Measurements from ENCODE around the gene FXYD2.
A peak's percentile ranks its signal among the peaks of the same experiment; 100 is the strongest.
"Not testable (repeated sequence)": the region's sequence is repeated elsewhere in the genome, so short reads cannot be mapped to it uniquely, and the experiment has no call there.

The FXYD2 gene

DNA sequence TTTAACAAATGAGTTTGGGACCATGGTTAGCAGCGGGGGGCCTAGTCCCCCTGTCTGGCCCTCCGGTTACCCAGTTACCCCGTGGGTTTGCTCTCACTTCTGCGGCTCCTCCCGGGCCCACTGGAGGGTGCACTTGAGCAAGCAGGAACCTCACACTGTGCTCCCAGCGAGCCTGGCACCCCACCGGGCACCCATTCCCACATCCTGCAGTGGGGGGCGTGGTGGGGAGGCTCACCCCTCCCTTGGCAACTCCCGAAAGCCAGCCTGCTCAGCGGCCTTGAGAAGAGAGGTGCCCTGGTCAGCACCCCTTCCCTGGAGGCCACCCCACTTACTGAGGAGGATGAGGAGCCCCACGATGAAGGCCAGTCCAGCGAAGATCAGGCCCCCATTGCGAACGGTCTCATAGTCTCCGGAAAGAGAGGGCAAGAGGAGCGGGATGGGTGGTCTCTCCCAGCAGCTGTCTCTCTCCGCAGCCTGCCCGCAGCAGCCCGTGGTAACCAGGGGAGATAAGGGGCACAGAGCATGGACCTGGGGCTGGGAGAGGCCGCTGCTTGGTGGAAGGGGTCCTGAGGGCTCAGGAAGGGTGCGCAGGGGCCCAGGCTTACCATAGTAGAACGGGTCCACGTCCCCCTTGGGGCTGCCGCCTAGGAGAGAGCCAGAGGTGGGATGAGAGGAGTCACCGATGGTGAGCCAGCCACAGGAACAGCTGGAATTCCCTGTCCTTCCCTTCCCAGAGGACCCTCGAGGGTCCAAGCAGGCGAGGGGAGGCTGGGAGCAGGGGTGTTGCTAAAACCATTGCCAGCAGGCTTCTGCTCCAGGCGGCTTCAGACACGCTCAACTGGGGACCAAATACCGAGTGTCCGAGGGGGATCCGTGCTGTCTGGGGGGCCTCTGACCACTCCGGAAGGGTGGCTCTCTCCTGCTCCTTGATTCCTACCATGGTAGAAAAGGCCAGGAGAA lies 2.2 kb downstream of the FXYD2 start:
- DNase-seq (ENCODE audit: low read depth in 2 of 2, low spot score in 1 of 2) = no peak

DNA sequence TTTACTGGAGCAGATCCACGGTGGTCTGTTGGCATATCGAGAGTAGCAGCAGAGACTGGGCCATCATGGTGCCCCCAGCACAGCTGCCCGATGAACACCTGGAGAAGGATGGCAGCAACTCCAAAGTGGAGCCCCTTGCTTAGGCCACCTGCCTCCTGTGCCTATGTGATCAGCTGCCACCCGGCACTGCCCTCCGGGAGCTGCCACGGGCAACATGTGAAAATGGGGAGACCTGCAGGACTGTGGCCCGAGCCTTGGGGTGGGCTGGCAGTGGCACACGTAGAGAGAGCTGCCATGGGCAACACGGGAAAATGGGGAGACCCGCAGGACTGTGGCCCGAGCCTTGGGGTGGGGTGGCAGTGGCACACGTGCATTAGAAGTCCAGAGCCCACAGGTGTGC lies 3.1 kb downstream of the FXYD2 start:
- no peak for DNase-seq (ENCODE audit: low read depth in 2 of 2, low spot score in 1 of 2)

DNA sequence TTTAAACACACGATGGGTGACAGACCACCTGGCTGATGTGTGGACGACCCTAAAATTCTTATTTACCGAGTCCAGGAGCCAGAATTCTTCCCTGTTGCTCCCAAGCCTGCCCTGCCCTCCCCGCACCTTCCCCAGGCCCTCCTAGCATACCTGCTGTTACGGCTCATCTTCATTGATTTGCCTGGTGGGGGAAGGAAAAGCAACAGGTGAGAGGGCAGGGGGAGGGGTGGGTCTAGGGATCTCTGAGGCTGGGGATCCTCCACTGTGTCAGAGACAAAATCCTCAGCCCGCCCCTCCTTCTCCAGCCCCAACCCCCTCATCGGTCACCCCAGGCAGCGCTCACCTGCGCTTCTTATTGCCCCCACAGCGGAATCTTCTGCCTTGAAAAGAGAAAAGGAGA lies 4.0 kb downstream of the FXYD2 start:
- no peak for DNase-seq (ENCODE audit: low read depth in 2 of 2, low spot score in 1 of 2)

DNA sequence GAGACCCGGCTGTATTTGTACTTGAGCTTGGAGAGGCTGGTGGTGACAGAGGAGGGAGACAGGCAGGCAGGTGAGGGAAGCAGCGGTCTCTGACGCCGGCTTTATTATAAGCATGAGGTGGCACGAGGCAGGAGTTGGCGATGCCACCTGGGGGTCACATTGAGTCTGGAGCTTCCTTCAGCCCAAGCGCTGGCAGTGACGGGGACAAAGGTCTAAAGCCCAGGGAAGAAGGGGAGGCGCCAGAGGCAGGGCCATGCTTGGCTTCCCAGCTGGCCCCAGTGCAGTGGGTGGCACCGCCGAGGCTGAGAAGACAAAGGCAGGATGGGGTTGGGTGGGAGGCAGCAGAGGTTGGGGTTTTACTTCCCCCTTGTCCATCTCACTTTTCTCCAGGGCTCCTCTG lies 4.5 kb downstream of the FXYD2 start:
- DNase-seq (ENCODE audit: low read depth in 2 of 2, low spot score in 1 of 2) = no peak

DNA sequence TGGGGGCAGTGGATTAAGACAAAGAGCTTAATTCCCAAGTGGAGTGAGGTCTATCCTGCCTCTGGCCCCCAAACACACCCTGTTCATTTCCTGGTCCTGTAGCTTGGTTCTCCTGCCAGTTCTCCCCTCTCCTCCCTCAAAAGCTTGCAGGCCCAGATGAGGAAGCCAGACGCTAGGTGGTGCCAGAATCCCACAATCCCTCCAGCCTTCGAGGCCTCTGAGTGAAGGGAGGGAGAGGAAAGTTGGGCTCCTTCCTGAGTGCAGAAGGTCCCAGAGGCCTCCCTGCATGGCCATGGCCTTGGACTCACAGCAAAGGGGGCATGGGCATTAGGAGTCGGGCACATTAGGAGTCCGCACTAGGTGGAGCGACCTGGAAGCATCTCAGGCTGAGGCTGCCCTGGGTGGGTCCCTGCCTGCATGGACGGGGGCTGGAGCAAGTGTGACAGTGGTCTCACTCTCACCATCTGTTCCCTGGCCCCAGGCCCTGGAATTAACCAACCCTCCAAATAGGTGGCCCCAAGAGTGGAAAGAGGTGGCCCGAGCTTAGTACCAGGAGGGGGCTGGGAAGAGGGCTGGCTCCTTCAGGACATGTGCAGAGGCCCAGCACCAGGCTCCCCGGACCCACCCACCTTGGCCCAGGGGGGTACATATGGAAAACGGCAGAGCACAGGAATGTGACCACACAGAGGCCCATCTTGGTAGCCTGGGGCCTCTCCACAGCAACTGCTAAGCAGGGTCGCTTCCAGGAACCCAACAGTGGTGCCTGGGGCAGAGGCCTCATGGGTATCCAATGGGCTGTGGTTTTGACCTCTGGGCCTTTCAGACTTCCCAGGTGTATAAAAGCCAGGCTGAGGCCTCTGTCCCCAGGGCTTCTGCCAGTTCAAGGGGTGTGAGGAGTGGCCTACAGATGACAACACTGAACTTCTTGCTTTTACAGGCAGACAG lies 5.2 kb downstream of the FXYD2 start:
- no peak for DNase-seq (ENCODE audit: low read depth in 2 of 2, low spot score in 1 of 2)

DNA sequence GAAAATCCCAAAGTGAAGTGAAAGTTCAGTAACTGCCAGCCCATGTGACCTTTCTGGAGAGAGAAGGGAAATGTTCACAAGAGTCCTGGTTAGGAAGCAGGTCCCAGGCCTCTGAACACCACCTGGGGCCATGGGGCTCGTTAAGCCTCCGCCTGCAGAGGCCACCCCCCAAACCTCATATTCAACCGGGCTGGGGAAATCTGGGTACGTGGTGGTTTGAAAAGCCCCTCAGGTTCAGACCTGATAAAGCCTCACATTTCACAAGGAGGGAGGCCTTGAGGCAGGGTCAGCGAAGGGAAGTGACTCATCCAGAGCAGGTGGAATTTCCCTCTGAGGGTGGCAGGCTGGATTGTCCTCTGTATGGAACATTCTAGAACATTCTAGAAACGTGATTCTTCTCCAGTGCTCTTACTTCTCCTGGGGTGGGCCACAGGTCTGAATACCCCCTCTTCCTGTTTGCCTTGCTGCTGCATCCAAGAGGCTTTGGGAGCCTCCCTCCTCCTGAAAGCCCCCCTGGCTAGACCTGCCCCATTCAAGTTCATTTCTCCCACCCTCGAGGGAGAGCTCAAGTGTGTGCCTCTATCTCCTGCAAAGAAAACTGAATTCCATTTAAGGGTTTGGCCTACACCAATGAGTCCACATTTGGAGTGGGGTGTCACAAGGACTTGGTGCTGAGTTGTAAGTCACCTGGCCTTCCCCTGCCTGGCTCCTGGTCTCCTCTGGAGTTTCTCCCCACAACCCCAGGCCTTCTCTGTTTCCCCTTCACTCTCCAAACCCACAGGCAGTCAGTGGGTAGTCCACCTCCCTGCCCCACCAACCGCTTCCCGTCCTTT lies 6.3 kb downstream of the FXYD2 start:
- DNase-seq (ENCODE audit: low read depth in 2 of 2, low spot score in 1 of 2) = no peak

DNA sequence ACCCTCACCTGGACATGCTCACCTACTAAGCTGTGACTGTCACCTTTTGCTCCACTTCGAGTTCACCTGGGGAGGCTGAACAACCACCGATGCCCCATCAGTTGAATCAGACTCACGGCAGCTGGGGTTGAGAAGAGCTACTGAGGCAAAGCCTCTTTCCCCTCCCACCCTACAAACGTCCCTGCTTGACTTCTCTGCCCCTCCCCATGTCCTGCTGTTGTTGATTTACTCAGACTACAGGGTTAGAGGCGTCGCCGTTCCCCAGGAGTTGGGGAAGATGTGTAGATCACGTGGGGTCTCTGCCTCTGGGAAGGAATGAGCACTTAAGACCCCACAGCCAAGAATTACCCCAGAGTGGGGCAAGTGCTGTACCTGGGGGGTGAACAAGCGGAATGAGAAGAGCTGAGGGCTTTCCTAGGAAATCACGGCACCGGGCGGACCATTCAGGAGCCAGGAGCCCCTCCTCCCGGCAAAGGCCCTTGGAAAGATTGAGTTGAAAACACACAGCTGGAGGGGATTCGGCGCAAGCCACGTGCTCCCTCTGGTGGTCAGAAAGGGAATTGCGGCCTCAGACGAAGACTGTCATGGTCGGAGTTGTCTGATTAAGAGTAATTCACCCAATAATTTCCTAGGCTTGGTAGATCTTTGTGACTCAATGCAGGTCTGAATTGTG lies 7.0 kb downstream of the FXYD2 start:
- DNase-seq (ENCODE audit: low read depth in 2 of 2, low spot score in 1 of 2) = peak; percentile 78

DNA sequence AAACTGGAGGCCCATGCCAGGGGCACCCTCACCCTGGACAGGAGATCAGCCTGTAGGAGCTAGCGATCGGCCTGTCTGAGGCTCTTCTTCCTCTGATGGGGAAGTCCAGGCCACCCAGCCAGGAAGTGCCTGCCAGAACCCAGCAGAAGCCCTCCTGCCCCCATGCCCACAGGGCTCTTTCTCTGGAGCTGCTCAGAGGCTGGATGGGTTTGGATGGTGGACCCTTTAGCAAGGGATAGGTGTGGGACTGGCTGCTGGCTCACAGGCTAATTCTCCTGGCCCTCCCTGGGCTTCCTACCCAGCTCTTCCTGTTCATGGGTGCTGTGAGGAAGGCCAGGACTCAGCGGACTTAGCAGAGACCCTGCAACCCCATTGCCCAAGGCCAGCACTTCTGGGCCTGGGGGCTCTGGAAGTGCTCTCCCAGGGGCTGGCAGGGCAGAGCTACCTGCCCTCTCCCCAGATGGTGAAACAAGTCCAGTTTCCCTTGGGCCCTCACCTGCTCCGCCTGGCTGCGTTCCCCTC lies 7.6 kb downstream of the FXYD2 start:
- DNase-seq (ENCODE audit: low read depth in 2 of 2, low spot score in 1 of 2) = no peak

DNA sequence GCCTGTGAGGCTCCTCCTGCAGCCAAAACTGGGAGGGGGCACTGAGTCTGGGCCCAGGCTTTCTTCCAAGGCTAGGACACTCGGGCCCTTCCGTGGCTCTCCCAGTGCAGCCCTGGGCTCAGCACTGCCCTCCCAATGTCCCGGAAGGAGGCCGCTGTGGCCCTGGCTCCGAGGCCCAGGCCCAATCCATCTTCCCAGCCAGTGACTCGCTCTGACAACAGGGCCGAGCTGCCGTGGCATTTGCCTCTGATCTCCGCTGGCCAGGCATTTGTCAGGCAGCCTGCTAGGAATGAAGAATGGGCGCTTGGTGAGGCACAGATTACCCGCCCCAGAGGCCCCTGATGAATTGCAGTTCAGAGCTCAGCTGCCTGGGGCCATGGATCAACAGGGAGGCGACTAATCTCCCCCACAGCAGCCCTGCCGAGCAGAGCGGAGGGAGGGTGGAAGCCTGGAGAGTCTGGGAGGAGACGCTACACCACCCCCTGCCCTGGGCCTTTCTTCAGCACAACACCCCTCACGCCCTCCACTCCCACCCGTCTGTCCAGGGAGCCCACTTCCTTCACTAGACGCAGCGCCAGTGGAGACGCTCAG lies 8.3 kb downstream of the FXYD2 start:
- no peak for DNase-seq (ENCODE audit: low read depth in 2 of 2, low spot score in 1 of 2)

DNA sequence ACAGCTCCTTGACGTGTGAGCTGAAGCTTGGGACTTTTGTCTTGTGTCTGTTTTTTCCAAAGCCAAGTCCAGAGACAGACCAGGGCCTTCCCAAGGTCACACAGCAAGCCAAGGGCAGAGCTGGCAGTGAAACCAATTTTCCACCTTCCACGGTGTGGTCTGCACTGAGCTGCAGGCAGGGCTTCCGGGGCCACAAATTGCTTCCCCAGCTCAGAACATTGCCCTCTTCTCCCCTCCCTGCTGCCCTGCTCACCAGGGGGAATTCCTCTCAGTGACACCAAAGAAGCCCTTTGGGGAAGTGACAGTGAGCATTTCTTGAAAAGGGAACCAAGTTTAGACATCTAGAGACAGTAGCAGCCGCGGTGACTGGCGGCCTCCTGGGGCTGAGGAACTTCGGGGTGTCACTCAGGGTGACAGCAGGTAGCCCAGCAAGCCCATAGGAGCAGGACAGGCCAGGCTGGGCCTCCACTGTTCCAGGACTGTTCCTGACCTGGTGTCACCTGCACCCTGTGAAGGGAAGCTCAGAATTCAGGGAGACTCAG lies 9.2 kb downstream of the FXYD2 start:
- peak in 1 of 2 donors; percentile 44 for DNase-seq (ENCODE audit: low read depth in 2 of 2, low spot score in 1 of 2)

DNA sequence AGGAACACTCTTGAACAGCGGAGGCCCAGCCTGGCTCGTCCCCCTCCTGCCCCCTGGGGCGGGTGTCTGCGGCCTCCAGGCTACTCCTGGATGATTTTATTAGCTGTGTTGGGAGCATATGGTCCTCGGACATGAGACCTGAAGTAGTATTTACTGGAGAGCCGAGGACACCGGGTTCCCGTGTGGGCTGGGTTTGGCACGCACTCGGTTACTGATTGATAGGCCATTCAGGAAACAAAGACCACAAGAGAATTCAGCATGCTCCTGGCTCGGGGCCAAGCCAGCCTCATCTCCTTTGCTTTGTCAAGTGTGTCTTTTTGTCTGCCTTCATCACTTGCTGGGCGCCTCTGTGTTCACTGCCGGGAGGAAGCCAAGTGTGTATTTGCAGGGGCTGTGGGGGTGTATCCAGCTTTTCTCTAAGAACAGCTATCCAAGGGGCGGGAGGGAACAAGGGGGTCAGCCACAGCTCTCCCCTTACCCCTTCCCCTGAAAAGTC lies 9.7 kb downstream of the FXYD2 start:
- peak; percentile 53 to 71 for DNase-seq (ENCODE audit: low read depth in 2 of 2, low spot score in 1 of 2)

DNA sequence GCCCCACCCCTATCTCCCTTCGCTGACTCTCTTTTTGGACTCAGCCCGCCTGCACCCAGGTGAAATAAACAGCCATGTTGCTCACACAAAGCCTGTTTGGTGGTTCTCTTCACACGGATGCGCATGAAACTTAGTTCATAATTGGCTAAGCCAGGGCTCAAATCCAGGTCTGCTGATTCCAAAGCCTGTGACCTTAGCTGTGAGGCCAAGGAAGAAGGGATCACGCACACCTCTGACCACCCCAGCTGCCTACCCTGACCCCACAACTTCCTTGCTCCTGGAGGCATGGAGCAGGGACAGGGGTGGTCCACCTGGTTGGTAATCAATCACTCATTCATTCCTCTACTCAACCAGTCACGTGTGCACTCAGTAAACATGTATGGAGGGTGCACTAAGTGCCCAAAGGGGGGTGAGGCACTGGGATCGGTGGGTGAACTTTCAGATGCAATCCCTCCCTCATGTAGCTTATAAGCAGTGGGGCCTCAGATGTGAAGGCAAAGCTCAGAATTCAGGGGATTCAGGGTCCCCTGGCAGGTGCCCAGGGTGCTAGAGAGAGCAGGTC lies 10.3 kb downstream of the FXYD2 start:
- no peak for DNase-seq (ENCODE audit: low read depth in 2 of 2, low spot score in 1 of 2)

DNA sequence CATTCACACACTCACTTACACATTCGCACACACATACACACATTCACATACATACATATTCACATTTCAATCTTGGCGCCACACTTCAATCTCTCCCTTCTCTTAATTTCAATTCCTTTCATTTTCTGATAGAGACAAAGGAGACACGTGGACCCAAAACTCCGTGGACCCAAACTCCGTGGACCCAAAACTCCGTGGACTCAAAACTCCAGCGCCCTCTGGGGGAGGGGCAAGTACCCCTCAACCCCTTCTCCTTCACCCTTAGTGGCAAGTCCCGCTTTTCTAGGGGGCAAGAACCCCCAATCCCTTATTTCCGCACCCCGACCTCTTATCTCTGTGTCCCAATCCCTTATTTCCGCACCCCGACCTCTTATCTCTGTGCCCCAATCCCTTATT lies 14.5 kb downstream of the FXYD2 start:
- not testable (repeated sequence) for DNase-seq (ENCODE audit: low read depth in 2 of 2, low spot score in 1 of 2)

DNA sequence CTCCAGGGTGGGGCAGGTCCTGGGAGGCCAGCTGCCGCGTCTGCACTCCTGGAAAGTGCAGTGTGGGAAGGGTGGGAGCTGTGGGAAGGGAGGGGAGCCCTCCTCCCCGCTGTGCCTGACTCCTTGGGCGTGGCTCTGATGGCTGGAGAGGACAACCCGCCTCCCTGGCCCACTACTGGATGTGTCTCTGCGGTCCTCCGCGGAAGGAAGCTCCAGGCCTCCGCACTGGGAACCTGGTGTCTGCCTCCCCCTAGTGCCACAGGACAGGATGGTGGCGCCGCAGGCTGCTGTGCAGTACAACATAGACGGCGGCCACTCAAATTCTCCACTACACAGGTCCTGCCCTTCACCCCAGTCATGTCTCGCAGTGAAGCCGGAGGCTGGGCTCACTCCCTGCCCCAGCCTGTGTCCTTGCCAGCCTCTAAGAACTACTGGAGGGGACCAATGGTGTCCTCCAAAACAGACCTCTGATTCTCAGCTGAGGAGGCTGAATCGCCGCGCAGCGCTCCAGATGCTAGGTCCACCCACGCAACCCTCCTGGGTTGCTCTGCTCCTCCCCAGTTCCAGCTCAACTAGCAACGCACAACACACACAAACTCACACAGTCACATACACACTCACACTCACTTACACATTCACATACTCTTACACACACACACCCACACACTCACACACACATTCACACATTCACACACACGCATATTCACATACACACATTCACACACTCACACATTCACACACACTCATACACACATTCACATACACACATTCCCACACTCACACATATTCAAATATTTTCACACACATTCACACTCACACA lies 15.1 kb downstream of the FXYD2 start:
- no peak for DNase-seq (ENCODE audit: low read depth in 2 of 2, low spot score in 1 of 2)

DNA sequence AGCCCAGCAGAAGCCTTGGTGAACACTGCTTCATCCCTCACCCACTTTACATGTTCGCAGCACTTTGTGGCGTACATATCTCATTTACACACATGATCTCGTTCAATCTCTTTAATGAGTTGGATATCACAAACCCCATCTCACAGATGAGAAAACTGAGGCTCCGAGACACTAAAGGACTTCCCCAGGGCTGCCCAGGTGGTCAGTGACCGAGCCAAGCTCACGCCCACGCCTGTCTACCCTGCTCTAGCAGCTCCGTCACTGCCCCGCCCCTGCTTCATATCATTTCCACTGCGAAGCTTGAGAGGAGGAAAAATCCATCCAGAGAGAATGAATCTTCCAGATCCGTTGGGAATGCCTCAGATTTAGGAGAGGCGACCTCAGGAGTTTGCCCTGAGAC lies 15.8 kb downstream of the FXYD2 start:
- DNase-seq (ENCODE audit: low read depth in 2 of 2, low spot score in 1 of 2) = no peak

DNA sequence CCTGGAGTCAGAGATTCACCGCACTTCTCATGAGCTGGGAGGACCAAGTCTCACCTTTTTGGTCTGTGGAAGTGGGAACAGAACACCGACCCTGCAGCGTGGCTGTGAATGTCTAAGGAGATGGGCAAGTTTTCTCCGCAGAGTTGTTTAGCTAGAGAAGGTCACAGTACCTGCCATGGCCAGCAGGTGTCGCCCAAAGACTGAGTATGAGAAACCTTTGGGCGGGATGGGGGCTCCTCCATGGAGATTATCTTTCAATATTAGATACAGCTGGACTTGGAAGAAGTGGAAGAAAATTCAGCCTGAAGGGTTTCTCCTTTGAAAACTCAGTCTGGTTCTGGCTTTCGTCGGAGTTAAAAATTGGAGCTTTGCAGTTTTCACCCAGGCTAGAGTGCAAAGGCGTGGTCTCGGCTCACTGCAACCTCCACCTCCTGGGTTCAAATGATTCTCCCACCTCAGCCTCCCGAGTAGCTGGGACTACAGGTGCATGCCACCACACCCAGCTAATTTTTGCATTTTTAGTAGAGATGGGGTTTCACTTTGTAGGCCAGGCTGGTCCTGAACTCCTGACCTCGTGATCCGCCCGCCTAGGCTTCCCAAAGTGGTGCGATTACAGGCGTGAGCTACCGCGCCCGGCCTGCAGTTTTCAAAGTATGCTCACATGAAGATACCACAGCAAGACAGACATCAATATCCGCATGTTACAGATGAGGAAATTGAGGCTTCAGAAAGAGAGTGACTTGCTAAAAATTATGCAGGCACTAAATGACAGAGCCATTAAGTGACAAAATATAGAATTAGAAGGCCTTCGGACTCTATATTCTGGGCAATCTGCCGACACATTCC lies 16.8 kb downstream of the FXYD2 start:
- DNase-seq (ENCODE audit: low read depth in 2 of 2, low spot score in 1 of 2) = peak in 1 of 2 donors; percentile 74

DNA sequence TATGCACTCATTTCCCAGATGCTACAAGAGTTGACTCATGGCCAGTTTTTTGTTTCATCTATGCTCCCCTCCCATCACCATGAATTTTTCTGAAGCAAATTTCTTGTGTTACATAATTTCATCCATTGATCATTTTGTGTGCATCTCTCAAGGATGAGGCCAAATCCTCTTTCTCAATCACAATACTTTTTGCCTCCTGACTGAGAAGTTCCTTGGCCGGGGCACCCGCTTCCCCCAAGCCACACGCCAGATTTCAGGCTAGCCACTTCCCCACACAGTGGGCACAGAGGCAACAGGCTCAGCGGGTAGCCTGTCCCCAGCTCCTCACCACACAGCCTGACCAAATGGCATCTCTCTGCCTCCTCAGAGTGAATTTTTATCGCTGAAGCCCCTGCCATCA lies 17.7 kb downstream of the FXYD2 start:
- no peak for DNase-seq (ENCODE audit: low read depth in 2 of 2, low spot score in 1 of 2)

Data from stimulated activated CD8-positive, alpha-beta memory T cell treated with anti-CD3 and anti-CD28 coated beads, Interleukin-4, amount 100 ng/mL, for 1 hour (primary cell).